H1 (cell line): ENCODE measurements around the gene MAST2. TPM values are rescaled to one million over a fixed set of nuclear protein-coding genes. Genes with fewer than 3 reads are reported as not detected.

Experiments used
- CTCF ChIA-PET: fragments of 300-600 bp; sonication (Branson Sonifier 250); formaldehyde crosslinking; loops from one replicate; lab custom pipeline; 2021; ENCODE audit not compliant: partially characterized antibody; lab: Charles Lee
- POLR2A ChIA-PET: fragments of 300-600 bp; sonication (Branson Sonifier 250); formaldehyde crosslinking; loops from one replicate; lab custom pipeline; 2021; ENCODE audit warnings: inconsistent platforms; ENCODE audit not compliant: partially characterized antibody; lab: Charles Lee
- DNase-seq, 2 experiments: peaks; one replicate each; pipeline versions ENCODE4 v3.0.0 to v3.0.0-alpha.2; 2010 to 2022; ENCODE audit warnings: low spot score in 2 of 2, low read depth in 1 of 2, mixed read lengths in 1 of 2
- FAIRE-seq: peaks from 2 replicates; lab custom pipeline; 2011; peaks lifted over from hg19 to GRCh38; lab: Jason Lieb, UNC
- H2AFZ ChIP-seq: 2 replicates; pipeline ENCODE4 v1.8.1; 2012; ENCODE audit warnings: low read length, inconsistent platforms
- H2AK5ac ChIP-seq: 2 replicates; pipeline ENCODE4 v1.6.1; 2013; ENCODE audit warnings: low read depth, low read length
- H2BK120ac ChIP-seq: replicated peaks from 2 replicates; pipeline ENCODE3; 2013; ENCODE audit warnings: low read depth, low read length, inconsistent platforms
- H2BK12ac ChIP-seq: 2 replicates; pipeline ENCODE4 v1.6.1; 2013; ENCODE audit warnings: low read depth, low read length
- H2BK15ac ChIP-seq: 2 replicates; pipeline ENCODE4 v1.6.1; 2013; ENCODE audit warnings: low read length
- H2BK20ac ChIP-seq: 2 replicates; pipeline ENCODE4 v1.6.1; 2013; ENCODE audit warnings: low read length
- H2BK5ac ChIP-seq: 2 replicates; pipeline ENCODE4 v1.6.1; 2013; ENCODE audit warnings: low read depth, low read length
- H3K14ac ChIP-seq: 2 replicates; pipeline ENCODE4 v1.6.1; 2013; ENCODE audit warnings: inconsistent platforms; ENCODE audit not compliant: insufficient read length
- H3K18ac ChIP-seq: 2 replicates; pipeline ENCODE4 v1.6.1; 2013; ENCODE audit warnings: low read length; ENCODE audit errors: extremely low read depth
- H3K23ac ChIP-seq: 2 replicates; pipeline ENCODE4 v1.6.1; 2013; ENCODE audit warnings: inconsistent platforms; ENCODE audit not compliant: insufficient read length
- H3K23me2 ChIP-seq: 2 replicates; pipeline ENCODE4 v1.6.1; 2013; ENCODE audit warnings: low read depth, low read length
- H3K27ac ChIP-seq: 2 replicates; pipeline ENCODE4 v1.6.1; 2011; ENCODE audit warnings: low read depth, low read length, inconsistent platforms
- H3K27me3 ChIP-seq, 4 experiments: replicated peaks in 1 of 4; 1 replicate in 1 of 4; 2 replicates in 3 of 4; pipeline versions ENCODE4 v1.6.1 to v1.8.1; 2011 to 2013; ENCODE audit warnings: low read length in 3 of 4, mild to moderate bottlenecking in 3 of 4, inconsistent platforms in 2 of 4, mixed read lengths in 2 of 4, moderate library complexity in 1 of 4; ENCODE audit not compliant: control insufficient read depth in 3 of 4, insufficient read depth in 3 of 4; ENCODE audit errors: extremely low read depth in 1 of 4
- H3K36me3 ChIP-seq, 4 experiments: 2 replicates each; pipeline versions ENCODE4 v1.6.1 to v1.8.1; 2011 to 2013; ENCODE audit warnings: mild to moderate bottlenecking in 4 of 4, low read length in 3 of 4, moderate library complexity in 2 of 4, control low read depth in 1 of 4, inconsistent platforms in 1 of 4; ENCODE audit not compliant: insufficient read depth in 4 of 4, control insufficient read depth in 2 of 4
- H3K4ac ChIP-seq: replicated peaks from 2 replicates; pipeline ENCODE3; 2013; ENCODE audit warnings: low read length, low read depth, mixed read lengths, inconsistent platforms; ENCODE audit not compliant: insufficient read length
- H3K4me1 ChIP-seq, 4 experiments: replicated peaks in 1 of 4; 1 replicate in 1 of 4; 2 replicates in 3 of 4; pipeline versions ENCODE4 v1.6.1 to v1.8.1; 2011 to 2013; ENCODE audit warnings: low read length in 3 of 4, inconsistent platforms in 2 of 4, mixed read lengths in 1 of 4; ENCODE audit not compliant: insufficient read depth in 4 of 4, control insufficient read depth in 3 of 4
- H3K4me2 ChIP-seq, 2 experiments: 2 replicates each; pipeline versions ENCODE4 v1.6.1 to v1.8.1; 2011 to 2013; ENCODE audit warnings: low read depth in 2 of 2, low read length in 2 of 2, control low read depth in 1 of 2, inconsistent platforms in 1 of 2, mild to moderate bottlenecking in 1 of 2; ENCODE audit not compliant: insufficient read depth in 1 of 2
- H3K4me3 ChIP-seq, 4 experiments: fragments of 200-600, 300-600 bp in 1 of 4; sonication (generic), shearing (Covaris generic), sonication (Bioruptor Twin) in 1 of 4; 2 replicates each; pipeline versions ENCODE4 v1.5.1 to v1.8.1; 2011 to 2016; ENCODE audit warnings: low read length in 4 of 4, low read depth in 3 of 4, control low read depth in 2 of 4, inconsistent platforms in 2 of 4, mild to moderate bottlenecking in 2 of 4, mixed read lengths in 1 of 4, moderate library complexity in 1 of 4; ENCODE audit not compliant: insufficient read depth in 2 of 4; ENCODE audit errors: extremely low read depth in 1 of 4
- H3K56ac ChIP-seq: replicated peaks from 2 replicates; pipeline ENCODE3; 2013; ENCODE audit warnings: low read depth, mild to moderate bottlenecking, mixed read lengths, low read length, inconsistent platforms; ENCODE audit not compliant: insufficient read length
- H3K79me1 ChIP-seq: 2 replicates; pipeline ENCODE4 v1.6.1; 2013; ENCODE audit warnings: low read depth, low read length, control low read depth
- H3K79me2 ChIP-seq, 2 experiments: 2 replicates each; pipeline versions ENCODE4 v1.6.1 to v1.8.1; 2012 to 2013; ENCODE audit warnings: low read length in 2 of 2, mild to moderate bottlenecking in 2 of 2, inconsistent platforms in 1 of 2; ENCODE audit not compliant: insufficient read depth in 2 of 2, control insufficient read depth in 1 of 2
- H3K9ac ChIP-seq, 4 experiments: replicated peaks in 1 of 4; 1 replicate in 1 of 4; 2 replicates in 3 of 4; pipeline versions ENCODE4 v1.6.1 to v1.8.1; 2011 to 2013; ENCODE audit warnings: low read depth in 3 of 4, low read length in 3 of 4, control low read depth in 2 of 4, mild to moderate bottlenecking in 2 of 4, moderate library complexity in 2 of 4, inconsistent platforms in 1 of 4; ENCODE audit errors: extremely low read depth in 1 of 4
- H3K9me3 ChIP-seq, 2 experiments: 2 replicates each; pipeline versions ENCODE4 v1.6.1 to v1.8.1; 2012 to 2013; ENCODE audit warnings: mild to moderate bottlenecking in 2 of 2, moderate library complexity in 2 of 2, control low read depth in 1 of 2, inconsistent platforms in 1 of 2, low read depth in 1 of 2, low read length in 1 of 2, mixed read lengths in 1 of 2; ENCODE audit not compliant: insufficient read depth in 2 of 2
- H4K20me1 ChIP-seq, 2 experiments: replicated peaks in 1 of 2; 2 replicates each; pipeline versions ENCODE3 to v1.8.1; 2011 to 2013; ENCODE audit warnings: inconsistent platforms in 2 of 2, low read length in 2 of 2, mild to moderate bottlenecking in 1 of 2; ENCODE audit not compliant: insufficient read depth in 2 of 2, control insufficient read depth in 1 of 2
- H4K5ac ChIP-seq: 2 replicates; pipeline ENCODE4 v1.6.1; 2013; ENCODE audit warnings: low read length, low read depth, mixed read lengths, inconsistent platforms; ENCODE audit not compliant: insufficient read length
- H4K8ac ChIP-seq: 2 replicates; pipeline ENCODE4 v1.8.0; 2013; ENCODE audit warnings: mild to moderate bottlenecking, moderate library complexity, low read length, inconsistent platforms; ENCODE audit not compliant: insufficient read depth; ENCODE audit errors: extremely low read depth
- H4K91ac ChIP-seq: replicated peaks from 2 replicates; pipeline ENCODE3; 2013; ENCODE audit warnings: low read length, mixed read lengths, inconsistent platforms; ENCODE audit not compliant: insufficient read length
- CHD2 ChIP-seq: IDR thresholded peaks from 2 replicates; pipeline ENCODE4 v1.6.1; 2012; ENCODE audit warnings: low read length, improper control_type of control experiment
- CREB1 ChIP-seq: IDR thresholded peaks from 2 replicates; pipeline ENCODE4 v1.6.1; 2012; ENCODE audit warnings: inconsistent platforms
- EGR1 ChIP-seq: IDR thresholded peaks from 2 replicates; pipeline ENCODE4 v1.6.1; 2011; ENCODE audit warnings: low read depth, low read length, borderline replicate concordance
- HDAC2 ChIP-seq, 2 experiments: fragments of 300-600 bp in 1 of 2; sonication (generic) in 1 of 2; IDR thresholded peaks; 2 replicates each; pipeline ENCODE4 v1.6.1; 2011 to 2012; ENCODE audit warnings: low read depth in 2 of 2, low read length in 2 of 2, mild to moderate bottlenecking in 2 of 2, moderate library complexity in 2 of 2, borderline replicate concordance in 1 of 2, inconsistent platforms in 1 of 2
- KDM5A ChIP-seq: fragments of 200-600 bp; IDR thresholded peaks from 2 replicates; pipeline ENCODE4 v1.7.1; 2012; ENCODE audit warnings: mild to moderate bottlenecking, low read length, inconsistent platforms, mixed read lengths
- NRF1 ChIP-seq: IDR thresholded peaks from 2 replicates; pipeline ENCODE4 v1.6.1; 2011; ENCODE audit warnings: mild to moderate bottlenecking, low read depth, low read length, improper control_type of control experiment
- RFX5 ChIP-seq: IDR thresholded peaks from 2 replicates; pipeline ENCODE4 v1.6.1; 2011; ENCODE audit warnings: low read depth, low read length, improper control_type of control experiment, borderline replicate concordance
- SAP30 ChIP-seq: fragments of 300-600 bp; sonication (generic); IDR thresholded peaks from 2 replicates; pipeline ENCODE4 v1.7.1; 2012; ENCODE audit warnings: low read length, moderate library complexity, mild to moderate bottlenecking, inconsistent platforms; ENCODE audit not compliant: insufficient read depth, insufficient replicate concordance
- YY1 ChIP-seq: IDR thresholded peaks from 2 replicates; pipeline ENCODE4 v1.6.1; 2011; ENCODE audit warnings: low read depth, mild to moderate bottlenecking, low read length
- ZNF274 ChIP-seq: IDR thresholded peaks from 2 replicates; pipeline ENCODE4 v1.7.0; 2012; ENCODE audit warnings: low read length, borderline replicate concordance; ENCODE audit errors: extremely low read depth
- polyA plus RNA-seq, 7 experiments: library from polyadenylated mRNA; depleted of rRNA in 3 of 7; stranded (reverse) in 5 of 7; unstranded in 2 of 7; fragments of >200 nt in 5 of 7; fragments of 200-250 nt in 2 of 7; gene quantifications; 1 replicate in 5 of 7; 2 replicates in 1 of 7; 4 replicates in 1 of 7; pipeline versions ENCODE4 v1.2.1 to v1.2.3, GENCODE V29; 2011 to 2013; ENCODE audit warnings: missing spikeins in 2 of 7, mixed read lengths in 2 of 7
- total RNA-seq: library from RNA; stranded (reverse); fragmentation: NEBNext Ultra II Directional; extraction: Animal tissue kit (Norgen Biotek cat#: 25700); gene quantifications from 2 replicates; pipeline ENCODE4 v1.2.1, GENCODE V29; 2021

Gene MAST2
- total and polyA plus RNA-seq, 2 of the 8 experiments (the other 6 are each of a cell fraction or from before 2014, with no cell fraction given) = 20.5 to 35.4 TPM

GRCh38 chr1:46041974-46042373 is 238.6 kb downstream of the MAST2 start:
- Histone ChIP-seq H4K20me1 (peaks cover 0 to 1% of the 10 kb centered on the region in 2 experiments), H3K14ac (no peak overlapping the region), H3K79me1 (no peaks in the 10 kb centered on the region), H3K4me2 (no peak overlapping the region), H3K27me3 (no peaks in the 10 kb centered on the region; a peak in 1 of 7 replicates), H3K23me2 (no peaks in the 10 kb centered on the region), H3K27ac (no peak overlapping the region), H3K4me3 (no peak overlapping the region), H4K91ac (no peak overlapping the region), H3K9ac (no peak overlapping the region; a peak in 1 of 7 replicates), H3K36me3 (peaks cover 0 to 24% (median 0%) of the 10 kb centered on the region in 4 experiments; a peak in 3 of 8 replicates), H4K8ac (no peak overlapping the region), H2BK12ac (no peak overlapping the region), H2AK5ac (no peak overlapping the region), H2BK20ac (no peak overlapping the region), H2BK5ac (no peak overlapping the region), H3K4ac (no peak overlapping the region), H2BK15ac (no peak overlapping the region), H3K23ac (no peak overlapping the region), H2AFZ (no peak overlapping the region), H4K5ac (no peak overlapping the region), H3K9me3 (no peaks in the 10 kb centered on the region), H3K79me2 (no peaks in the 10 kb centered on the region), H3K56ac (no peak overlapping the region), H2BK120ac (no peak overlapping the region), H3K18ac (no peak overlapping the region), H3K4me1 (peaks cover 4 to 11% (median 8%) of the 10 kb centered on the region in 4 experiments; a peak in 4 of 7 replicates)
- TF ChIP-seq NRF1 (no peak), CHD2 (no peak), CREB1 (no peak), KDM5A (no peak), RFX5 (no peak), EGR1 (no peak), ZNF274 (no peak), YY1 (no peak), SAP30 (no peak), HDAC2 (IDR thresholded peaks at IDR 0.05; ENCODE audit: borderline replicate concordance in 1 of 2, low read depth in 2 of 2, low read length in 2 of 2) (no peak)
- DNase-seq (no peak), FAIRE-seq (no peak)
- POLR2A ChIA-PET = interaction anchor here (2.3 kb wide), 1 partner anchor 90 kb away, joined by 7 read pairs; the partner anchor contains the start of gene PIK3R3
- CTCF ChIA-PET = interaction anchor here (0.6 to 3.1 kb wide), 4 partner anchors 11 to 182 kb away, joined by 3 to 18 read pairs (median 4); no protein-coding TSS in a partner anchor
